Hematopoietic multipotent progenitor cell treated with erythropoietin and hydrocortisone succinate and interleukin-3 and kit ligand, for 4 days (in vitro differentiated cells): Measurements from ENCODE around the gene GPC6.

Source experiments
- DNase-seq: peaks from one replicate; pipeline ENCODE4 v3.0.0-alpha.2; 2015

Gene GPC6

DNA sequence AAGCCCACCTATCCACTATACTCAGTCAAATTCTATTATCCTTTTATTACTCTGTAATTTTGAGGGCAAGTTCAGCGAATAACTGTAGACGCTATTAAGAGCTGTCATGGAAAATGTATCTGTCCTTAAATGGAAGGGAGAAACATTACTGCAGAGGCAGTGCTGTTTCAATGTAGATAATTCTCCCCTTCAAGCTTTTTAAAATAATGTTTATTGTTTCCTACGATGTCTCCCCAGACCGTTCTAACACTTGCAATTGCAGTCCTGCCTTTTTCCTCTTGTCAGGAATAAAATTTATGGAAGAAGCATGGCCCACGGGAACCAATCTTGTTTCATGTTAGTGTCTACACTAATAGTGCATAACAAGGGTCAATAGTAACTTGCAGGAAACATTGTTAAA lies 159.5 kb downstream of the GPC6 start:
- no peak for DNase-seq

DNA sequence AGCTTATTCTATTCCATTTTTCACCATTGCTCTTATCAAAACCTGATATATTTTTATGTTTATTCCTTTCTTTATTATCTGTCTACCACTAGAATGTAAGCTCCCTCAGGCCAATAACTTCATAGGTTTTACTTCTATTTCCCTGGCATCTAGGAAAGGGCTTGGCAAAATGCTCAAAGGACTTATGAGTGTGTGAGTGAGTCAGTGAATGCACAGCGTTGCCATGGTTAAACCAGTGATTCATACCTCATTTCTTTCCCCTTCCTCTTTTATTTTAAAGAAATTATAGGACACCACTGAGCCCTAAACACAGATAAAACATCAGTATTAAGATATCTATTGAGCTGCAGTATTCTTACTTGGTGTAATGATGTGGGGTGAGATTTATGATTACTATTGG lies 162.1 kb downstream of the GPC6 start:
- no peak for DNase-seq

DNA sequence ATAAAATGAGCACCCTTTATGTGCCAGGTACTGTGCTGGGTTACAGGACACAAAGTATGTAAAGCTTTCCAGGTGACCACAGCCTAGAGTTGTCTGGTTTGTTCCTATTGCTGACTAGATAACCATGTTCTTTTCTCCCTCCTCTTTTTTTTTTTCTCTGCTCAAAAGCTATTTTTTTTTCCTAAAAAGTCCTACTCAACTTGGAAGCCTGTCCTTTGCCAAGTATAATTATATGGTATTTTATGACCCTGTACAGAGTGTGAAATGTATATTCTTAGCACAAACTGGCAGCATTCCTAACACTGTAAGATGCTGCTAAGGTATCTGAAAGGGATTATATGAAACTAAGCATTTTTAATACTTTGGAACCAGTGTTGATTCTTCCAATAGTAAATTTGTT lies 171.0 kb downstream of the GPC6 start:
- DNase-seq, result no peak

DNA sequence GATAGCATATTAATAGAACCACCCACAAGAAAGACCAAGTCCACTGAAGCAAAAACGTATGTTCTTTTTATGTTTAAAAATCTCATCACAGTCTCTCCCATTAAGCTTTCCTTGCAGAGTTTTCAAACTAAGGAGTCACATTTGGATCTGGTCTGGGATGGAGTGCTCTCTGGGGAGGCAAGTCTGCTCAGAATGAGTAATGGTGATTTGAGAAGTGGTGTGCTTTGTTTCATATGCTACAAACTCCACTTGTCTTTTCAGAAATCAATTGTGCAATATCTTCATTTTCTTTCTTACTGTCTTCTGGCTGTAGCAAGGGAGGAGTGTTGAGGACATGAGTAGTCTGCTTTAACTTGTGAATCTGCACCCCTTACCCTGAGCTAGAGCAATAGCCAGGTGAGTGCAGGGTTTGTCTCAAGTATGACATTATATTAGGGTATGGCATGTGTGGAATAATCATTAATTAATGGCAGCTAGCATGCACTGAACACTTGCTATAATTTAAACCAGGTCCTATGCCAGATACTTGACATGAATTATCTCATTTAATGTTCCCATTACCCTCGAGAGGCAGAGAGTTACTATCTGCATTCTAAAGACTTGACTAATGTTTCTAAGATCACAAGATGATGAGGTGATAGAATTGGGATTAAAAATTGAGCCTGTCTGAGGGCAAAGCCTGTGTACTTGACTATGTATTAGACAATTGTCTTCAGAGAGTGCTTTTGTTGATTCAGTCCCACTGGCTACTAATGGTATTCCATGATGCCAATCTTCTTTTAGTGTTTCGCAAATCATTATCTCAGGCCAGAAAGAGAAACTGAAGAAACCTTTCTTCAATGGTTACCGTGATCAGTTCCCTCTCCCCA lies 171.8 kb downstream of the GPC6 start:
- DNase-seq, result no peak

DNA sequence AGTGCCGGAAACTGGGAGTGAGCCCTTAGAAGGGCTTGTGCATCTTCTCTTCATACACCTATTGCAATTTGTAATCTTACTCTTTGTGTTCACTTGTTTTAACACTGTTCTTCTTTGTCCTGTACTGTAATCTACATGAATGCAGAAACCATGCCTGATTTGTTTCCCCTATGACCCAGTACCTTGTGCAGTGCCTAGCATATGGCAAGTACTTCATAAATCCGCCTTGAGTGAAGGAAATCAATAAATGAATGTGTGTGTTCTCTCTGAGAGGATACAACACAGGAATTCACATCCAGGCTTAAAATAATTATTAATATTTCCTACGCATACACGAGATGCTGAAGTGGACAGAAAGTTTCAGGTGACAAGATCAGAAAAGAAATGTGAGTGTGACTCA lies 172.6 kb downstream of the GPC6 start:
- no peak for DNase-seq

DNA sequence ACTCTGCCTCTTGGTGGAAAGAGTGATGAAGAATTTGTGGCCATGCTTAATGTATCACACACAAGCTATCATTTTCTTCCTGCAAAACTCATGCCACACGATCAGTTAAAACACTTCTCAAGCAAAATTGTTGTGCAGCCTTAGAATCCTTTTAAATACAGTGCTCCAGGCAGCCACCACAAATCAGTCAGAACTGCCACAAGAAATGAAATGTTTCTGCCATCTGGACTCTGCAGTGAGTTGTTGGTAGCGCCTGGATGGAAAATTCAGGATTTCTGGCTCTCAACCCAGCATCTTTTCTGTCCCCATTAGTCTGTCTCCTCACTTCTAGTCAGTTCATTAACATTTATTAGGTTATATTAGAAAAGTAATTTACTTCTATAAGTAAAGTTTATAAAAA lies 179.5 kb downstream of the GPC6 start:
- no peak for DNase-seq

DNA sequence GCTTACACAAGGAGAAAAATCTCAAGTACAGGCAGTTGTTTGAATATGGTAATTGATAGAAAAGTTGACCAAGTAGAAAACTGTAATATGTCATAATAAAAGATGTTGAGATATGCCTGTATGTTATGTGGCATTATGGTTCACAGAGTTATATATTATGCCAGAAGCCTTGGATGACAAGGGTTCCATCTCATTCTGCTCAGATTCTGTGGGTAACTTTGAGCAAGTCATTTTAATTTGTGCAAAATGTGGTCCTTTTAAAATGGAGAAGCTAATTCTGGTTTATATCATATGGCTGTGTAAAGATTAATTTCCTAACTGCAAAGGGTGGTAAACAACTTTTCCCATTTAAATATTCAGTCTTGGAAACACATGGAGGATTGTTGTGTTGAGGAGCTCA lies 180.9 kb downstream of the GPC6 start:
- no peak for DNase-seq

DNA sequence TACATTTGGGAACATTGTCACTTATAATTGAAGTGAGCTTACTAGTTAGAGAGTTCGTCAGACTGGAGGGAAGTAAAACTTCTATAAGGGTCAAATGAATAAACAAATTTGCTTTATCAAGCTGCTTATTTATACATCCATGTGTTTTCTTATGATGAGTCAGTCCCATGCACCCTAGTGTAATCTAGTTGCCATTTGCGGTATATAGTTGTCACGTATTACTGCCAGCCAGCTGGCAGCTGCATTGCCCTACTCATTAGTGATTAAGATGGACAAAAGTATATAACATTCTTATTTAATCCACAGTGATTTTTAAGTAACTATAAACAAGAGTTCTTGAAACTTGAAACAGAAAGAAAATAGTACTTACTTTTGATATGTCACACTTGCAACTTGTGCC lies 182.4 kb downstream of the GPC6 start:
- DNase-seq, result no peak

DNA sequence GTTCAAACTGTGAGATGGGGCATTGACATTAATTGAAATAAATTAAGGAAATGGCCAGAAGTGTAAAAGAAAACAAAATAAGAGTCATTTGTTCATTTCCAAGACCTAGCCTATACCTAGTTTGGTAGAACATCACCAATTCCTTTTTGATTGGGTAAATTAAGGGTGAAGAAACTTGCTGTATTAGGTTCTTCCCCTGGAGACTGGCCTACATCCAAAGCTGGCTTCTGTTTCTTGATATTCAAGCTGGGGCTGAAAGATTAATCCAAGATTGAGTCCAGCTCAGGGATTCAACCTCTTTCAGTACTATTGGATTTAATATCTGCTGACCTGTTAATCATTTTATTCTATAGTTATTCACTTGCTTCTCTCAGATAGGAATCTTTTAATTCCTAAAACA lies 183.2 kb downstream of the GPC6 start:
- no peak for DNase-seq

DNA sequence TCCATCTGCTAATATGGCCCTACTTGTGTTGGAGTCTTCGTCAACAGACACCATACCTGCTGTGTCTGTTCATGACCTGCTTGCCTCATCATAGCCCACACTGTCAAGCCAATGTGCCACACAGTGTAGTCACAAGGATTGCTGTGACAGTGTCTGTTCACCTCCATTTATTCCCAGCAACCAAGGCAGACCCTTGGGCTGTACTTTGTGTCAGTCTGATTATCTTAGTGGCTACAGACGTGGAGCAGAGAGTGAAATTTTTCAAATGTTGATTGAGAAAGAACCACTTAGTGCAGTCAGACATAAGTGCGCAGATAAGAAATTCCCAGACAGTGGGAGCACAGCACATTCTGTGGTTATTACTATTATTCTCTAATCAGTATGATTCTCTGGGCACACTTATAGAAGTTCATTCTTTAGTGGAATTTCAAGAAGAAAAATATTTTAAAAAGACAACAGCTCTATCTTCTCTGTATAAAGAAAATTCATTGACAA lies 184.6 kb downstream of the GPC6 start:
- no peak for DNase-seq

DNA sequence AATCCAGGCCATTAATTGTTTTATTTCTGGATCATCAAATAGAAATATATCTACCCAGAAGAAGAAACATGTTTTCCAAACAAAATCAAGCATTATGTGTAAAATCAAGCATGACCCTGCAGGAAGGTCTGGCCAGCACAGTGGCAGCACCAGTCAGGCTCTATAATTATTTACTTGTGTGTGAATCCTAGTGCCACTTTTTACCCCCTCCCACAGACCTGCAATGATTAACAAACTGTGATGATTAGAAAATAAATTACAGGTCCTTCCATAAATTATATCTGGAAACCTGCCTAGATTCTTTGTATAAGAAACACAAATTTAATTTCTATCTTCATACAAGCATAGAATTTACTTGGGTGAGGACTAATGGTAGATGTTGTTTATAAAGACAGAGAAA lies 186.1 kb downstream of the GPC6 start:
- no peak for DNase-seq

DNA sequence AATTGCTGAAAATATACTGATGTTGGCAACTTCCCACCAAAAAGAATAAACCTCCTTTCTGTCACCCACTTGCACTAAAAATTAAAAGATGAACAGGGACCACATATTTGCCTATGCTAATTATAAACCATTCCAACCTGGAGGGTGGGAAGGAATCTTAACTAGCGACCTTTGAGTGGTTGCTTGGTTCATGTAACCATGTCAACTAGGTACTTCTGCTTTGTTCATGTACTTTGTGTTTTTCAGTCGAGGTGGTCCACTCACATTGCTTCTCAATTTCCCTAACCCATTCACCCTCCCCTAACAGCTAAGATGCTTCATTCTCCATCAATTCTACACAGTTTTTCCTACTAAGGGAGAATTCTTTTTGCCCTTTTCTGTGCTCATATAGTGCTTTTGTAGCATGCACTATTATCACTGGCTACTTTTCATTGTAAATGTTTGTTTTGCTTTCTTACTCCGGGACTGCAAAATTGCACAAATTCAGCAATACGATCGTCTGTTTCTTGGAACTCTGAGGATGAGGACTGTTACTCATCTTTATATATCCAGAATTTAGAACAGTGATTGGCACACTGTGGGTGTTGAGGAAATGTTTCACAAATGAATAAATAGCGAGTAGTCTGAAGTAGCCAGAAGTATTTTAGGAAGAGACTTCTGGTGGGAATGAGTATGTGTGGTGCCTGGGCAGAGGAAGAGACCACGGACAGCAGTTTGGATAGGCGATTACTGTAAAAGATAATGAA lies 187.5 kb downstream of the GPC6 start:
- DNase-seq, result no peak

DNA sequence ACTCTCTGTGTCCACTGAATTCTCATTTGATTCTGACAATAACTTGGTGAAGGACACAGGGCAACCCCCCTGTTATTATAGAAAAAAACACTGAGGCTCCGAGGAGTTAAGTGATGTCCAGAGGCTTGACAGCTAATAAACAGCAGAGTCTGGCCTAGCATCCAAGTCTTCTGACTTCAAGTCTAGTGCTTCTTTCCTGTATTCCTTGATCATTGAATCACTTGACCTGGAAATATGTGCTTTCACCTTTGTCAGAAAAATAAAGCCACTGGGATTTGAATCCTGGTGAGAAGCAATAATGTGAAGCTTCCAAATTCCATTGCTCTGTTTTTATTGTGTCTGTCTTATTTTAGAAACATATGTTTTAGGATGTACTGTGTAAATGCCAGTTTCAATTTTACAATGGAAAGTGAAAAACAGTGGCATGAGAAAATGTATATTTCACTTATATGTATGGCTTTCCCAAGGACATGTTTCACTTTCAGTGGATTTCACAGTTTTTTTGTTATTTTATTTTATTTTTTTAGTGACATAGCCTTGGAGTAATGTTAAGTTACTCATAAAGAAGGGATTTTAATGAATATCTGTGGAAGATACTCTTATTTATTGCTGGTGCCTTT lies 190.2 kb downstream of the GPC6 start:
- DNase-seq, result no peak

DNA sequence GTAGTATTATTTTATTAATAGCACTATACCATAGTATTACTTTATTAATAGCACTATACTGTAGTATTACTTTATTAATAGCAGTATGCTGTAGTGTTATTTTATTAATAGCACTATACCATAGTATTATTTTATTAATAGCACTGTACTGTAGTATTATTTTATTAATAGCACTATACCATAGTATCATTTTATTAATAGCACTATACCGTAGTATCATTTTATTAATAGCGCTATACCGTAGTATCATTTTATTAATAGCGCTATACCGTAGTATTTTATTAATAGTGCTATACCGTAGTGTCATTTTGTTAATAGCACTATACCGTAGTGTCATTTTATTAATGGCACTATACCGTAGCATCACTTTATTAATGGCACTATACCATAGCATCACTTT lies 191.8 kb downstream of the GPC6 start:
- no peak for DNase-seq

DNA sequence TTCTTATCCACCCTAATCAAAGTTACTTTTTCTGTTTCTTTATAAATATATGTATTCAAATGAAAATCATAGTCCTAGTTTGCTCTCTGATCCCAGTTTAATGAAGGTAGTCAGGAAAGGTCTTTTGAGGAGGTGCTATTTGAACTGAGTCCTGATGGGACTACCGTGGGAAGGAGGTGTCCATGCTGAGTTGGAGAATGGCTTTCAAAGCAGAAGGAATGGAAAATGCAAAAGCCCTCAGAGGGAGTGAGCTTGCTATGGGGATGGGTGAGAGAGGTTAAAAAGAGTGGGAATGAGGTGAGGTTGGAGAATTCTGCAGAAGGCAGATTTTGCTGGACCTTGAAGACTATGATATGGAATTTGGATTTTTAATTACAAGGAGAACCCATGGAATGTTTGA lies 193.6 kb downstream of the GPC6 start:
- DNase-seq, result no peak

DNA sequence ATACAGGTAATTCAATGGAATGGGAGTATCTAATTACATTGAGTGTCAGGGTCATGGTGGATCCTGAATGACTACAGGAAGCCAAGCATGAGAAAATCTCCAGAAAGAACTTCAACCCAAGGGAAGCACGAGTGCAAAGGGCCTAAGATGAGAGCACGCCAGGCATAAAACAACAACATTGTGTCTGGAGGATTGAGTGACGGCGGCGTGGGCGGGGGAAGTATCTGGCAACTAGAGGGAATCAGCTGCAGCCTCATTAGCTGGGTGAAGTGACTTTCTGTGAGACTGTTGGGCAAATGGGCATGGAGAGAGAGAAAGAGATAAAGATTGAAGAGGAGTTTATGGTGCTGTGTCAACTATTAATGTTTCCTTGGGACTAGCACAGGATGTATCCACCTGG lies 194.3 kb downstream of the GPC6 start:
- DNase-seq, result no peak

DNA sequence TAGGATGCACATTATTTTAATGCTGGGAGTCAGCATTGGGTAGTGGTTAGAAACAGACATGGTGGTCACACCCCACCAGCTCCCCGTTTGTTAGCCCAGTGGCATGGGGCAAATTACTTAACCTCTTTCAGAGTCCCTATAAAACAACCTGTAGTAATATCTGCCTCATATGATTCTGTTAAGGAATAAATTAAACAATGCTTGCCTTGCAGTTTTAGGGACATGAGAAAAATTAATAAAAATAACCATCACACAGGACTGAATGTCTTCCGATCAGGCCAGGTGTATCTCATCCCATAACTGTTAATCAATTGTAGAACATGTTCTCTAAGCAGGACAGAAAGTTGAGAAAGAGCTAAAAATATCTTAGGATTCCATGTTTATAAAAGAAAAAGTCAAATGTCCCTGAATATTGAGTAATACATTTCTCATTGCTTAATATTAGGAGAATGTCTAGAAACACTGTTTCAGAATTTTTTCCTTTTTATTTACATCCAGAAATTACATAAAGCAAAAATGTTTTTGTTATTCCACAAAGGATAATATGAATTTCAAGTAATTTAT lies 196.5 kb downstream of the GPC6 start:
- no peak for DNase-seq

DNA sequence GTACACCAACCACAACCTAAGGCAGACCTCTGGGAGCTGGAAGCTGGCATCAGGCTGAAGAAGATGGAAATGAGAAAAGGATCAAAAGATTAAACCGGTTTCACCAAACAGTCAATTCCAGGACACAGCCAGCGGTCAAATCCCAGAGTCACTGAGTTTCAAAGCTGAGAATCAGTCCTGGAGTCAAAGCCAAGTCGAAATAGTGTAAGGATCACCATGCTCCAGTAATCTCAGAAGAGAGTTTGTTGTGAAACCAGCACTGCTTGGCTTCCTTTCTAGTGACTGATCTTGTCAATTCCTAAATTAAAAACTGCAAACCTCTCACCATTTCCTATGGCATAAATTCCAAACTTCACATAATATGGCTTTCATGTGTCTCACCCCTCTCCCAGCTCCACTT lies 198.8 kb downstream of the GPC6 start:
- no peak for DNase-seq

DNA sequence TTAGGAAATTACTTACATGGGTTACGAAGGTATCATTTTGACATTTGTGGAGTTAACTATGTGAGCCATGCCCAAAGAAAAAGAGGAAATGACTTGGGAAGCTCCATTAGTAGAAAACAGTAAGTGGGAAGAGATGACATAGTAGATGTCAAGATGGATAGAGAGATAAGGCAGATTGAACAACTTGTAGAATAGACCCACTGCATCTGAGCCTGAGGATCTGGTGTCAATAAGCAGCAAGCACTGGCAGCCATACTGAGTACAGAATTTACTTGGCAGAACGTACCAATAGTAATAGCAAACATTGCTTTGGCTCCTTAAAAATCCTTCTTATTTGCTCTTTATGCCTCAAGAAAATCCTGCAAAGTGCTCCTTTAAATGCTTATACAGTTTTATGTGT lies 203.8 kb downstream of the GPC6 start:
- DNase-seq, result no peak

DNA sequence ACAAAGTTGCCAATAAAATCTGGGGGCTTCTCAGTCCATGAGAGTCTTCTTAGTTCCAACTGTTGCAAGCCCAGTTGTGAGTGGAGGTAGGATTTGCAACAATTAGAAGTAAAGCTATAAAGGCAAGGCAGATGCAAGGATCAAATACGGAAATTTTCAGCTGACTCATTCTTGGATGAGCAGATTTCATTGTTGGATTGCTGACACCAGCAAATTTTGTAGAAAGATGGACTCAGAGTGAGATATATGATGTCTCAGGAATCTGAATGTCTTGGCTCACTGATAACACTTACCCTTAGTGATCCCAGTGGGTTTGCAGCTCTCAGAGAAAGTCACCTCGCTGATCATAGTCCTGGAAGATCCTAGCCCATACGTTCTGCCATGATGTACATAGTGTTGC lies 209.0 kb downstream of the GPC6 start:
- no peak for DNase-seq

DNA sequence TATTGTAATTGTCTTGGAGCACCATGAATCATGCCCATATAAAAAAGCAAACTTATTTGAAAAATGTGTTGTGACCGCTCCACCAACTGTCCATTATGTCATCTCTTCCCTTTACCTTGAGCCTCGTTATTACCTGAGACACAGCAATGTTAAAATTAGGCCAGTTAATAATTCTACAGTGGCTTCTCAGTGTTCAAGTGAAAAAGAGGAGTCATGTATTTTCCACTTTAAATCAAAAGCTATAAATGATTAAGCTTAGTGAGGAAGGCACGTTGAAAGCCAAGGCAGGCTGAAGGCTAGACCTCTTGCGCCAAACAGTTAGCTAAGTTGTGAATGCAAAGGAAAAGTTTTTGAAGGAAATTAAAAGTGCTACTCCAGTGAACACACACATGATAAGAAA lies 210.5 kb downstream of the GPC6 start:
- no peak for DNase-seq

DNA sequence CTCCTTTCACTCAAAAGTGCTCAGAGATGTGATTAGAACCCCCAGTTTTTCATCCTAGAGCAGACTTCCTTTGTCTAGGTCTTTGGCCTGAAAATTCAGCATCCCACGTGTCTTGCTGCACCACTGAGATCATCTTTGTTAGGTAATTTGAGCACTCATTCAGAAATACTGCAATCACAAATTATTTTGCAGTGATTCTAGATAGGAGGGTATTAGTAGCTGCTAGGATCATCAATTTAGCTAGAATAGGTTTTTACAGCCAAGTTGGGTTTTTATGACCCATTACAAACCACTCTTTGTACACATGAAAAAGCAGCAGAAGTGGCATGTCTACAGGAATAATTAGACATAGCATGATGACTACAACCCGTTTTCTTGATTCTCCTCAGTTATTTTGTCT lies 219.6 kb downstream of the GPC6 start:
- no peak for DNase-seq

DNA sequence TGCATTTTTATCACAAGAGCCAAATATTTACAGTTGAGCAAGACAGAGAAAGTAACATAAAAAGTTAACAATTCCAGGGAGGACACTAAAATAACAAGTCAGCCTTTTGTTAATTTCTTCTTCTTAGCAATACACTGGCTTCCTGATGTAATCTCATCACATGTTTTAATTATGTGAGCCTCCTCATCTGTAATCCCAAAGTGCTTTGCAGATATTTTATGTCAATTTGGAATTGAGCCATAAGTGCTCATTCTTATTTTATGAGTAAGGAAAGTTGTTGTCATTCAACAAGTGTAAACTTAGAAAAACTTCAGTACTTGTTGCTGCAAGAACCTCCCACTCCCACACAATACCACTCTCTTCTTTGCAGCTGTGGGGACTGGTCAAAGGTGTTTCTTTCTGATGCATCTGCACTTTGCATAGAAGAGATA lies 223.6 kb downstream of the GPC6 start:
- no peak for DNase-seq

DNA sequence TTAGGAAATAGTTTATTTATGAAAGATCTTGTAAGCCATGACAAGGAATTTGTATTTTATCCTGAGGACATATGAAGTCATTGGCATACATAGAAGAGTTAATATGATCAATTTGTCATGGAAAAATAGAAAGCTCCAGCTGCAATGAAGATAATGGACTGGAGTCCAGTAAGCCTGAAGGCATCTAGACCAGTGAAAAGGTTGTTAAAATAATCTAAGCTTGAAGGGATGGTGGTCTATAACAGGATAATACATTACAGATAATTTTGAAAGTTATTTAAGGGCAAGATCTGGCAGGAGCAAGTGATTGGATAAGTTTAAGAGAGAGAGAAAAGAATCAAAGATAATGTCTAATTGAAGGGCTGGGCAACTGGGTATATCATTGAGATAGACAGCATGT lies 224.2 kb downstream of the GPC6 start:
- DNase-seq, result no peak
